ENCODE results near the gene CLSTN2.

Gene CLSTN2

DNA sequence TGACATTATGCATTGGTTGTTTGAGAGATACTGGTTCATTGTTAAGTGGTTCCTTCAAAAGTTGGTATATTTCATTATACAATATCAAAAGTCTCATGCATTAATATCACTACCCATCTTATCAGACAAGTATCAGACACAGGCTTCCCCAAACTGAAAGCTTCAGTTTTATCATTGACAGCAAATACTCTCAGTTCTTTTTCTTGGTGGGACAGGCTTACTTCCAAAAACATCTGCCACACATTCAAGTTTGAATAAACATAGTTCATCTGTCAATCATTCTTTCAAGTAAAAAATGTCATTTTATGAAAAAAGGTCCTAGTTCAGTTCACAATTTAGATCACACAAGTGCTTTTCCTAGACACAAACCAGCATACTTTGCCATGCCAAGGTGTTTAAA is 462.9 kb downstream of the CLSTN2 start:
- TF ChIP-seq CTCF (IDR thresholded peaks at IDR 0.05; ENCODE audit: low read depth, low read length): no peak
- no peak for DNase-seq (ENCODE audit: low read depth, low spot score)
- no peak overlapping the region for H3K4me3 ChIP-seq (ENCODE audit: low read depth, low read length)
- in situ Hi-C loops (cut with HindIII; ENCODE audit: low sequenced_read_pairs): no loop called here

GRCh38 chr3:140398387-140398786 is 463.4 kb downstream of the CLSTN2 start:
- DNase-seq (ENCODE audit: low read depth, low spot score): no peak
- TF ChIP-seq CTCF (IDR thresholded peaks at IDR 0.05; ENCODE audit: low read depth, low read length): no peak
- no peak overlapping the region for H3K4me3 ChIP-seq (ENCODE audit: low read depth, low read length)
- in situ Hi-C loops (cut with HindIII; ENCODE audit: low sequenced_read_pairs): no loop called here

GRCh38 chr3:140399871-140400270 is 464.9 kb downstream of the CLSTN2 start:
- in situ Hi-C loops (cut with HindIII; ENCODE audit: low sequenced_read_pairs): no loop called here
- H3K4me3 ChIP-seq (ENCODE audit: low read depth, low read length): no peak overlapping the region
- TF ChIP-seq CTCF (IDR thresholded peaks at IDR 0.05; ENCODE audit: low read depth, low read length): no peak
- no peak for DNase-seq (ENCODE audit: low read depth, low spot score)

DNA sequence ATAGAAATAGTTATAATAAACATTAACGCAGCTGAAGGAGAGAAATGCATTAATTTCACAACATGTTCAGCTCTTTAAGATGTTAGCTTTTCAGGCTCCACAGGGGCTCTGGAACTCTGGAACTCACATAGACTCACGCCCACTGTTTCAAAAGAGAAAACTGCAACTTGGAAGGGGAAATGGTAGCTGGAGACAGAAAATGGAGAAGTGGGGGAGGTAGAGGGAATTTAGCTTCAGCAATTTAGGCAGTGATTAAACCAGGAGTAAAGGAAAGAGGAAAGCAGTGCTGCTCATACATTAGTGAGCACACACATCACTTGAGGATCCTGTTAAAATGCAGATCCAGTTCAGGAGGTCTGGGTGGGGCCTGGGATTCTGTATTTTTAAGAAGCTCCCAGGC is 468.1 kb downstream of the CLSTN2 start:
- in situ Hi-C loops (cut with HindIII; ENCODE audit: low sequenced_read_pairs): no loop called here
- DNase-seq (ENCODE audit: low read depth, low spot score): no peak
- no peak for TF ChIP-seq CTCF (IDR thresholded peaks at IDR 0.05; ENCODE audit: low read depth, low read length)
- H3K4me3 ChIP-seq (ENCODE audit: low read depth, low read length): no peak overlapping the region

DNA sequence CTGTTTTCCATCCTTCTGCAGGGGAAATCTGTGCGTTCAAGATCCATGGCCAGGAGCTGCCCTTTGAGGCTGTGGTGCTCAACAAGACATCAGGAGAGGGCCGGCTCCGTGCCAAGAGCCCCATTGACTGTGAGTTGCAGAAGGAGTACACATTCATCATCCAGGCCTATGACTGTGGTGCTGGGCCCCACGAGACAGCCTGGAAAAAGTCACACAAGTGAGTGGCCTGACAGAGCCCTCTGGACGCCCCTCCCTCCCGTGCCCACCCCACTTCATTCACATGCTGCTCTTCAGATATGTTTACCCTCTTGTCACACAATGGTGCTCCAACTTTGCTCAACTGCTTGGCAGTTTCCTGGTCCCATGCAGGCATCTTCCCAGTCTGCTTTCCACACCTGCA is 468.6 kb downstream of the CLSTN2 start:
- no peak for TF ChIP-seq CTCF (IDR thresholded peaks at IDR 0.05; ENCODE audit: low read depth, low read length)
- no peak for DNase-seq (ENCODE audit: low read depth, low spot score)
- in situ Hi-C loops (cut with HindIII; ENCODE audit: low sequenced_read_pairs): no loop called here

GRCh38 chr3:140406655-140407054 is 471.7 kb downstream of the CLSTN2 start:
- H3K4me3 ChIP-seq (ENCODE audit: low read depth, low read length): no peak overlapping the region
- no peak for DNase-seq (ENCODE audit: low read depth, low spot score)
- in situ Hi-C loops (cut with HindIII; ENCODE audit: low sequenced_read_pairs): no loop called here
- no peak for TF ChIP-seq CTCF (IDR thresholded peaks at IDR 0.05; ENCODE audit: low read depth, low read length)

More for the DNA sequence above, 468.6 kb downstream of the CLSTN2 start:
- H3K4me3 ChIP-seq (ENCODE audit: low read depth, low read length): no peak overlapping the region

GRCh38 chr3:140408252-140408651 is 473.3 kb downstream of the CLSTN2 start:
- in situ Hi-C loops (cut with HindIII; ENCODE audit: low sequenced_read_pairs): no loop called here
- TF ChIP-seq CTCF (IDR thresholded peaks at IDR 0.05; ENCODE audit: low read depth, low read length): no peak
- no peak overlapping the region for H3K4me3 ChIP-seq (ENCODE audit: low read depth, low read length)
- DNase-seq (ENCODE audit: low read depth, low spot score): no peak

Data from astrocyte of the spinal cord (primary cell).